Fibroblast of peridontal ligament (primary cell): ENCODE results near the gene MICAL3.

Source experiments
- DNase-seq: peaks from one replicate; pipeline ENCODE4 v3.0.0-alpha.2; 2010; ENCODE audit errors: extremely low read depth

The MICAL3 gene

GRCh38 chr22:17842386-17842785 is 182.0 kb downstream of the MICAL3 start:
- no peak for DNase-seq

- DNase-seq: no peak
Measured at GRCh38 chr22:17841836-17842235, 182.5 kb downstream of the MICAL3 start.

GRCh38 chr22:17838180-17838865 is 186.0 kb downstream of the MICAL3 start:
- DNase-seq: no peak

- no peak for DNase-seq
Measured at GRCh38 chr22:17836992-17837742, 187.2 kb downstream of the MICAL3 start.

- no peak for DNase-seq
Measured at GRCh38 chr22:17835256-17835655, 189.1 kb downstream of the MICAL3 start.

- no peak for DNase-seq
Measured at GRCh38 chr22:17833489-17833888, 190.9 kb downstream of the MICAL3 start.

GRCh38 chr22:17832665-17833064 is 191.7 kb downstream of the MICAL3 start:
- DNase-seq: no peak

GRCh38 chr22:17831501-17832251 is 192.7 kb downstream of the MICAL3 start:
- DNase-seq: peak; percentile 12

- peak; percentile 78 for DNase-seq
Measured at GRCh38 chr22:17830043-17830961, 194.1 kb downstream of the MICAL3 start.

GRCh38 chr22:17829695-17830042 is 194.7 kb downstream of the MICAL3 start:
- DNase-seq: no peak

GRCh38 chr22:17828502-17829080 is 195.8 kb downstream of the MICAL3 start:
- no peak for DNase-seq

GRCh38 chr22:17827466-17827865 is 196.9 kb downstream of the MICAL3 start:
- no peak for DNase-seq

- DNase-seq: no peak
Measured at GRCh38 chr22:17825876-17826550, 198.3 kb downstream of the MICAL3 start.

GRCh38 chr22:17824457-17824856 is 199.9 kb downstream of the MICAL3 start:
- no peak for DNase-seq

- no peak for DNase-seq
Measured at GRCh38 chr22:17823964-17824363, 200.4 kb downstream of the MICAL3 start.

GRCh38 chr22:17823226-17823625 is 201.1 kb downstream of the MICAL3 start:
- DNase-seq: no peak

GRCh38 chr22:17822087-17822486 is 202.3 kb downstream of the MICAL3 start:
- no peak for DNase-seq

- no peak for DNase-seq
Measured at GRCh38 chr22:17820879-17821439, 203.4 kb downstream of the MICAL3 start.

GRCh38 chr22:17818649-17819048 is 205.7 kb downstream of the MICAL3 start:
- no peak for DNase-seq

GRCh38 chr22:17818180-17818579 is 206.2 kb downstream of the MICAL3 start:
- no peak for DNase-seq
